ENCODE results near the gene NAGPA. TPM values are rescaled to one million over a fixed set of nuclear protein-coding genes. Genes with fewer than 3 reads are reported as not detected.

NAGPA gene
- total RNA-seq, 2 experiments from 2014 or later = 10.1 to 11.3 TPM

GRCh38 chr16:5035909-5036227 lies 2.1 kb upstream of the NAGPA start:
- no peak overlapping the region for H3K4me3 Mint-ChIP-seq
- TF ChIP-seq, protein P1, sequence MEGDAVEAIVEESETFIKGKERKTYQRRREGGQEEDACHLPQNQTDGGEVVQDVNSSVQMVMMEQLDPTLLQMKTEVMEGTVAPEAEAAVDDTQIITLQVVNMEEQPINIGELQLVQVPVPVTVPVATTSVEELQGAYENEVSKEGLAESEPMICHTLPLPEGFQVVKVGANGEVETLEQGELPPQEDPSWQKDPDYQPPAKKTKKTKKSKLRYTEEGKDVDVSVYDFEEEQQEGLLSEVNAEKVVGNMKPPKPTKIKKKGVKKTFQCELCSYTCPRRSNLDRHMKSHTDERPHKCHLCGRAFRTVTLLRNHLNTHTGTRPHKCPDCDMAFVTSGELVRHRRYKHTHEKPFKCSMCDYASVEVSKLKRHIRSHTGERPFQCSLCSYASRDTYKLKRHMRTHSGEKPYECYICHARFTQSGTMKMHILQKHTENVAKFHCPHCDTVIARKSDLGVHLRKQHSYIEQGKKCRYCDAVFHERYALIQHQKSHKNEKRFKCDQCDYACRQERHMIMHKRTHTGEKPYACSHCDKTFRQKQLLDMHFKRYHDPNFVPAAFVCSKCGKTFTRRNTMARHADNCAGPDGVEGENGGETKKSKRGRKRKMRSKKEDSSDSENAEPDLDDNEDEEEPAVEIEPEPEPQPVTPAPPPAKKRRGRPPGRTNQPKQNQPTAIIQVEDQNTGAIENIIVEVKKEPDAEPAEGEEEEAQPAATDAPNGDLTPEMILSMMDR (IDR thresholded peaks at IDR 0.05) = no peak
- POLR2A ChIA-PET = no interaction called here
- peaks cover 18% of the 10 kb centered on the region for H3K4me1 Mint-ChIP-seq (ENCODE audit: low read depth)
- H3K27ac Mint-ChIP-seq = no peak overlapping the region
- no peaks in the 10 kb centered on the region for H3K9me3 Mint-ChIP-seq
- peaks cover 3% of the 10 kb centered on the region for H3K36me3 Mint-ChIP-seq (ENCODE audit: low read depth)
- ATAC-seq (no peak), DNase-seq (no peak)
- CTCF ChIA-PET = no interaction called here
- H3K27me3 Mint-ChIP-seq = no peaks in the 10 kb centered on the region
- intact Hi-C loops (cut with micrococcal nuclease) = no loop called here

DNA sequence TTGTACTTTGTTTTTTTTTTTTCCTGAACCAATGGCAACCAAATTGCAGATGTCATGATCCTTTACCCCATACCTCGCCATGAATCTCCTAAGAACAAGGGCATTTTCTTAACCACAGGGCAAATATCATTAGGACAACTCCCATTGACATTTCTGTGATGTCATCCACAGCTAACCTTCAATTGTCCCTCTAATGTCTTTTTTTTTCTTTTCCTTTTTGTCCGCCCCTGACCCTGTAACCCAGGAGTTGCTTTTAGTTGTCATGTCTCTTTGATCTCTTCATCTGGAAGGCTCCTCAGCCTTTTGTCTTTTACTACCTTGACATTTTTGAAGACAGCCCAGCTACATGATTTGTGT lies 410 bp upstream of the NAGPA start:
- intact Hi-C loops (cut with micrococcal nuclease) = no loop called here
- Mint-ChIP-seq H3K36me3 (ENCODE audit: low read depth) (peaks cover 3% of the 10 kb centered on the region), H3K27ac (peak overlapping the region; percentile 78), H3K9me3 (no peaks in the 10 kb centered on the region), H3K4me3 (peak overlapping the region; percentile 81), H3K4me1 (ENCODE audit: low read depth) (peaks cover 18% of the 10 kb centered on the region), H3K27me3 (no peaks in the 10 kb centered on the region)
- TF ChIP-seq, protein P1 (IDR thresholded peaks at IDR 0.05) = no peak
- DNase-seq (no peak), ATAC-seq (no peak)
- ChIA-PET POLR2A (interaction anchor here (0.8 to 2.3 kb wide), 6 partner anchors 11 to 75 kb away, joined by 3 to 8 read pairs (median 3); partner anchors contain the start of gene ALG1), CTCF (interaction anchor here (1.0 to 1.6 kb wide), 5 partner anchors 9 to 410 kb away, joined by 3 to 5 read pairs (median 4); partner anchors contain the start of gene MGRN1)

GRCh38 chr16:5032748-5033167 lies 977 bp downstream of the NAGPA start:
- ChIA-PET POLR2A (interaction anchor here (0.8 to 1.3 kb wide), 2 partner anchors 12 to 33 kb away, joined by 3 to 5 read pairs; partner anchors contain the start of gene C16orf89), CTCF (interaction anchor here (1.7 kb wide), 1 partner anchor 59 kb away, joined by 5 read pairs; no protein-coding TSS in a partner anchor)
- Mint-ChIP-seq H3K4me1 (ENCODE audit: low read depth) (peaks cover 18% of the 10 kb centered on the region), H3K36me3 (ENCODE audit: low read depth) (peaks cover 3% of the 10 kb centered on the region), H3K27ac (peak overlapping the region; percentile 5), H3K4me3 (peak overlapping the region; percentile 81), H3K27me3 (no peaks in the 10 kb centered on the region), H3K9me3 (no peaks in the 10 kb centered on the region)
- TF ChIP-seq, protein P1 (IDR thresholded peaks at IDR 0.05) = no peak
- no peak for ATAC-seq
- no peak for DNase-seq
- intact Hi-C loops (cut with micrococcal nuclease) = no loop called here

- POLR2A ChIA-PET = interaction anchor here (1.1 to 1.3 kb wide), 2 partner anchors 10 to 14 kb away, joined by 3 to 5 read pairs; no protein-coding TSS in a partner anchor
- ATAC-seq (no peak), DNase-seq (no peak)
- peaks cover 18% of the 10 kb centered on the region for H3K4me1 Mint-ChIP-seq (ENCODE audit: low read depth)
- H3K9me3 Mint-ChIP-seq = no peaks in the 10 kb centered on the region
- CTCF ChIA-PET = interaction anchor here (1.7 kb wide), 1 partner anchor 60 kb away, joined by 5 read pairs; no protein-coding TSS in a partner anchor
- H3K36me3 Mint-ChIP-seq (ENCODE audit: low read depth) = peaks cover 3% of the 10 kb centered on the region
- H3K4me3 Mint-ChIP-seq = peak overlapping the region; percentile 51
- H3K27ac Mint-ChIP-seq = no peak overlapping the region
- intact Hi-C loops (cut with micrococcal nuclease) = no loop called here
- H3K27me3 Mint-ChIP-seq = no peaks in the 10 kb centered on the region
- TF ChIP-seq, protein P1 (IDR thresholded peaks at IDR 0.05) = no peak
Measured at GRCh38 chr16:5031601-5032000, 2.1 kb downstream of the NAGPA start.

- Mint-ChIP-seq H3K27me3 (no peaks in the 10 kb centered on the region), H3K4me1 (ENCODE audit: low read depth) (peaks cover 18% of the 10 kb centered on the region), H3K27ac (no peak overlapping the region), H3K36me3 (ENCODE audit: low read depth) (peaks cover 3% of the 10 kb centered on the region), H3K4me3 (no peak overlapping the region), H3K9me3 (no peaks in the 10 kb centered on the region)
- CTCF ChIA-PET = no interaction called here
- no peak for ATAC-seq
- intact Hi-C loops (cut with micrococcal nuclease) = no loop called here
- POLR2A ChIA-PET = no interaction called here
- no peak for DNase-seq
- TF ChIP-seq, protein P1 (IDR thresholded peaks at IDR 0.05) = no peak
Measured at GRCh38 chr16:5030251-5030870, 3.4 kb downstream of the NAGPA start.

Data from activated CD8-positive, alpha-beta T cell treated with anti-CD3 and anti-CD28 coated beads for 36 hours (primary cell).